UCSD-AML1 (cell line): ENCODE measurements around the gene HIVEP2.

ENCODE experiments used
- DNase-seq: peaks from one replicate; lab custom pipeline; 2025; ENCODE audit not compliant: unreplicated experiment; lab: John Stamatoyannopoulos, UW

Gene HIVEP2

GRCh38 chr6:142918339-142919042 lies 26.5 kb downstream of the HIVEP2 start:
- no peak for DNase-seq

GRCh38 chr6:142916881-142917280 lies 28.1 kb downstream of the HIVEP2 start:
- no peak for DNase-seq

GRCh38 chr6:142914937-142915697 lies 29.9 kb downstream of the HIVEP2 start:
- DNase-seq, result no peak

- DNase-seq, result no peak
Measured at GRCh38 chr6:142914369-142914768, 30.6 kb downstream of the HIVEP2 start.

- no peak for DNase-seq
Measured at GRCh38 chr6:142913511-142914047, 31.4 kb downstream of the HIVEP2 start.

- DNase-seq, result no peak
Measured at GRCh38 chr6:142913036-142913510, 31.9 kb downstream of the HIVEP2 start.

- DNase-seq, result no peak
Measured at GRCh38 chr6:142912125-142912524, 32.9 kb downstream of the HIVEP2 start.

- no peak for DNase-seq
Measured at GRCh38 chr6:142911430-142911829, 33.5 kb downstream of the HIVEP2 start.

- DNase-seq, result no peak
Measured at GRCh38 chr6:142909686-142910085, 35.3 kb downstream of the HIVEP2 start.

- DNase-seq, result no peak
Measured at GRCh38 chr6:142908235-142908634, 36.7 kb downstream of the HIVEP2 start.

- DNase-seq, result no peak
Measured at GRCh38 chr6:142907544-142907943, 37.4 kb downstream of the HIVEP2 start.

- DNase-seq, result no peak
Measured at GRCh38 chr6:142906945-142907470, 38.0 kb downstream of the HIVEP2 start.

- no peak for DNase-seq
Measured at GRCh38 chr6:142903812-142904211, 41.2 kb downstream of the HIVEP2 start.

GRCh38 chr6:142902636-142903053 lies 42.3 kb downstream of the HIVEP2 start:
- DNase-seq, result peak; percentile 15

- no peak for DNase-seq
Measured at GRCh38 chr6:142901611-142902010, 43.4 kb downstream of the HIVEP2 start.

- DNase-seq, result no peak
Measured at GRCh38 chr6:142900227-142900971, 44.6 kb downstream of the HIVEP2 start.

GRCh38 chr6:142898927-142899895 lies 45.8 kb downstream of the HIVEP2 start:
- no peak for DNase-seq

GRCh38 chr6:142897659-142898058 lies 47.3 kb downstream of the HIVEP2 start:
- no peak for DNase-seq

GRCh38 chr6:142896732-142897131 lies 48.2 kb downstream of the HIVEP2 start:
- no peak for DNase-seq

GRCh38 chr6:142893088-142893487 lies 51.9 kb downstream of the HIVEP2 start:
- no peak for DNase-seq
